ENCODE results near the gene FGD5.
"Not testable (repeated sequence)": the region's sequence is repeated elsewhere in the genome, so short reads cannot be mapped to it uniquely, and the experiment has no call there.

Gene FGD5

DNA sequence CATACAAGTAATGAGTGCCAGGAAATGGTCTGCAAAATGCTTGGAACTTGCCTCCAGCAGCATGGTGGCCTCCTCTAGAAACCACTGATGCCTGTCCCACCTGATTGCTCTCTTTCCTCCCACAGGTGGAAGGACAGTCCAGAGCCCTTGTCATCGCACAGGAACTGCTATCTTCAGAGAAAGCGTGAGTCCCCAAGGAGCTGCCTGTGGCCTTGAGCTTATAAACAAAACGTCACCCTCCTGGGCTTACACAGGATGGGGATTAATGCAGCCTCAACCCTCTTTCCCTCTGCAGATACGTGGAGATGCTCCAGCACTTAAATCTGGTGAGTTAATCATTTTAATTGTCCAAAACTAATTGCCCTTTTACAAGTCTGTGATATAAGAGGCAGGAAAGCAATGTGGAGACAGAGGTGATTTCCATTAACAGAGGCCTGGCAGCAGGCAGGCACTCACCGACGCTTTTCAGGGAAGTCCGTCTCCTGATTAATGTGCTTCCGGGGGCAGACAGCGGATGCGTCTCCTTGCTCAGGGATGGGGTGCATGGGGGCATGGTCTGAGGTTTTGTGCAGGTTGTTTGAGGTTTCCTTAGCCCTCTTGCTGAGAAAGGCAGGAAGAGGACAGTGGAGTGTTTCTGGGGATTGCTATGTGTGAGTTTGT is 61.8 kb downstream of the FGD5 start:
- DNase-seq, result no peak

- DNase-seq, result no peak
Observed at GRCh38 chr3:14883226-14883625, 64.5 kb downstream of the FGD5 start.

DNA sequence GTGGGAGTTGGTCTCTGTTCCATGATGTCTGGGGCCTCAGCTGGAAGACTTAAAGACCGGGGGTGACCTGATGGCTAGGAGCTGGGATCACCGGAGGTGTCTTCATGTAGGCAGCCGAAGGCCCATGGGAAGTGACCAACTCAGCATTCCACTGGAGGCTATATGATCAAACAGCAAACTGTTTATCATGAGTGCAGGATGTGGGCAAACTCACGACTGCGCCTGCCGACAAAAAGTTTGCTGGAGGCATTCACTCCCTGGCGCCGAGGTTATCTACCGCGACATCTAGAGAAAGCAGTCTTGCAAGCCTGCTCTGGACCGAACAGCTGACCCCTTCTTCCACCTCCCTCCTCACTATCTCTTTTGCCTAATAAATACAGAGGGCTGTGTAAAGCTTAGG is 65.9 kb downstream of the FGD5 start:
- no peak for DNase-seq

DNA sequence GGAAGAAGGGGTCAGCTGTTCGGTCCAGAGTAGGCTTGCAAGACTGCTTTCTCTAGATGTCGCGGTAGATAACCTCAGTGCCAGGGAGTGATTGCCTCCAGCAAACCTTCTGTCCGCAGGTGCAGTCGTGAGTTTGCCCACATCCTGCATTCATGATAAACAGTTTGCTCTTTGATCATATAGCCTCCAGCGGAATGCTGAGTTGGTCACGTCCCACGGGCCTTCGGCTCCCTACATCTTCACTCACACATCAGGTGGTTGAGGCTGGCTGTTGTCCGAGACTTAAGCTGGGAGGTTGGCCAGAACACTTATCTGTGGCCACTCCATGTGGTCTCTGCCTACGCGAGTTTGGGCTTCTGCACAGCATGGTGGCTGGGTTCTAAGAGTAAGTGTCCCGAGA is 66.5 kb downstream of the FGD5 start:
- no peak for DNase-seq

GRCh38 chr3:14886101-14886500 is 67.3 kb downstream of the FGD5 start:
- DNase-seq, result no peak

GRCh38 chr3:14889205-14889604 is 70.4 kb downstream of the FGD5 start:
- DNase-seq, result no peak

GRCh38 chr3:14889943-14890342 is 71.2 kb downstream of the FGD5 start:
- no peak for DNase-seq

- DNase-seq, result no peak
Observed at GRCh38 chr3:14890476-14890875, 71.7 kb downstream of the FGD5 start.

DNA sequence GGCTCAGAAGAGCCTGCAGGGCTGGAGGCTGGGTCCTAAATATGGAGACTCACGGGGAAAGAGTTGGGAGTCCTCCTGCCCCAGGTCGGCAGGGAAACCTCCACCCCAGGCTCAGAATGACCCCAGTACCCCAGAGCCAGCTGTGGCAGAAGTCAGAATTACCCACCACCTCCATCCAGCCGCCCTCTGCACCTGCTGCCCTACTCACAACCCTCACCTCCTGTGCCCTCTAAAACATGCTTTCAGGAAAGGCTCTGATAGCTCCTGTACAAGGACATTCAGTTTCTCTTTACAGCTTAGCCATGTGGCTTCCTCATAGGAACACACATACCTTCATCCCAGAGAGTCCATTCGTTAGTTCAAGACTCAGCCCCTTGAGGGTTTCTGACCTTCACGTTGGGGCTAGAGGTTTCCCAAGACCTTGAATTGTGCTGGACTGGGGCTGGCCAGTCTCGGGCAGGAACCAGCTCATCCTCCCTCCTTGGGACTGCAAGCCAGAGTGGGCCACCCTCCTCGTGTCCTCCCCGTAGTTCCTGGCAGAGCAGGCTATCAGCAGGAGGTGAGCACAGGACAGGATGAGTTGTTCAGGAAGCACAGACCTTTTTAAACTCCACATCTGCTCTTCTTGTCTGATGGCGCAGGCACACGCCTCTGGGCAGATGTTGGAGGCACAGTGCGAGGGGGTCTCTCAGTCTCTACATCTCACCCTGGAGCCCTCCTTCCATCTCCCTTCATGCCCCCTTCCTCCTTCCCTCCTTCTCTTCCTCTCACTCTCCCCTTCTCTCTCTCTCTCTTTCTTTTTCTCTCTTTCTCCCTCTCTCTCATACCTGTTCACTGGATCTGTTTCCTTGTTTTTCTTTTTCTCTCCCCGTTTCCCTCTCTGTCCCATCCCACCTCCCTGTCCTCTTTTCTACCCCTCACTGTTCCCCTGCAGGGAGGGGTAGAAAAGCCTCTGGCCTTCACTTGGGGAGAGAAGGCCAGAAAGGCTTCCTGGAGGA is 72.7 kb downstream of the FGD5 start:
- DNase-seq, result no peak

- no peak for DNase-seq
Observed at GRCh38 chr3:14892226-14892625, 73.5 kb downstream of the FGD5 start.

GRCh38 chr3:14894085-14894484 is 75.3 kb downstream of the FGD5 start:
- no peak for DNase-seq

DNA sequence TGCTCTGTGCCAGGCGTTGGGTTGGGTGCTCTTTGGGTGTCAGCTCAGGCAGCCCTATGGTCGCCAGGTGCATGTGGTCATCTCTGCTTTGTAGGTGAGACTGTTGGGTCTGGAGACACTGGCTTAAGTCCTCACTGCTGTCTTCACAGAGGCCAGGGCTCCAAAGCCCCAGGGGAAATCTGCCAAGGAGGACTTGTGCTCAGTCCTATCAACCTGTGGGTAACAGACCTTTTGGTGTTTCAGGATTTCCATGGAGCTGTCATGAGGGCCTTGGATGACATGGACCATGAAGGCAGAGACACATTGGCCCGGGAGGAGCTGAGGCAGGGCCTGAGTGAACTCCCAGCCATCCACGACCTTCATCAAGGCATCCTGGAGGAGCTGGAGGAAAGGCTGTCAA is 78.5 kb downstream of the FGD5 start:
- no peak for DNase-seq

GRCh38 chr3:14898929-14899328 is 80.2 kb downstream of the FGD5 start:
- DNase-seq, result no peak

DNA sequence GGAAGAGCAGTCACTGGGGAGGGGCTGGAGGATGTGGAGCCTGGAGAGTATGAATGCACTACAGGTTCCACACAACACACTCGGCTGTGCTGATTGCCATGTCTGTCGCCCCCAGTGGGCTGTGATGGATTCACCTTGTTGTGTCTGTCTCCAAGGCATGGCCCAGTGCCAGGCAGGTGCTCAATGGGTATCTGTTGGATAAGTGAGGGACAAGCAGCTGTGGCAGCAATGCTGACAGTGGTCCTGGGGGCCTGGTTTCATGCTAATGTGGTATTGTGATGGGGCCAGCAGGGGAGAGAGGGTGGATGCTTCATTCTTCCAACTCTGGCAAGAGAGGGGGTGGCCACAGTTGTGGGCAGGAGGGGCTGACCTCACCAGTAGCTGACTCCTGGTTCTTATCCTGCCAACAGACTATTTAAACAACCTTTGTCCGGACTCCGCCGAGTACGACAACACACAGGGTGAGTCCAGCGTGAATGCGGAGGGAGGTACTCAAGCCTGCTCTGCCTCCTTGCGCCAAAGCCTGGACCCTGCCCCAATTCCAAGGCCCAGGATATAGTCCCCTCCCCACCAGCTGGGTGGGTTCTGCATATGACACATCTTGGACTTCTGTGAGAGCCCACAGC is 81.3 kb downstream of the FGD5 start:
- no peak for DNase-seq

GRCh38 chr3:14900881-14901873 is 82.4 kb downstream of the FGD5 start:
- no peak for DNase-seq

- no peak for DNase-seq
Observed at GRCh38 chr3:14902719-14903118, 84.0 kb downstream of the FGD5 start.

DNA sequence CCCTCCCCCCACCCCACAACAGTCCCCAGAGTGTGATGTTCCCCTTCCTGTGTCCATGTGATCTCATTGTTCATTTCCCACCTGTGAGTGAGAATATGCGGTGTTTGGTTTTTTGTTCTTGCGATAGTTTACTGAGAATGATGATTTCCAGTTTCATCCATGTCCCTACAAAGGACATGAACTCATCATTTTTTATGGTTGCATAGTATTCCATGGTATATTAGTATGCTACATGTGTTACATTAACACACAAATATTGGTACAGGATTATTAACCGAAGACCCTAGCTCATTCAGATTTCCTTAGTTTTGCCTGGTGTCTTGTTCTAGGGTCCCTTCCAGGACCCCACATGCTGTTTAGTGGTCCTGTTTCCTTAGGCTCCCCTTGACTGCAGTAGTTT is 84.7 kb downstream of the FGD5 start:
- not testable (repeated sequence) for DNase-seq

DNA sequence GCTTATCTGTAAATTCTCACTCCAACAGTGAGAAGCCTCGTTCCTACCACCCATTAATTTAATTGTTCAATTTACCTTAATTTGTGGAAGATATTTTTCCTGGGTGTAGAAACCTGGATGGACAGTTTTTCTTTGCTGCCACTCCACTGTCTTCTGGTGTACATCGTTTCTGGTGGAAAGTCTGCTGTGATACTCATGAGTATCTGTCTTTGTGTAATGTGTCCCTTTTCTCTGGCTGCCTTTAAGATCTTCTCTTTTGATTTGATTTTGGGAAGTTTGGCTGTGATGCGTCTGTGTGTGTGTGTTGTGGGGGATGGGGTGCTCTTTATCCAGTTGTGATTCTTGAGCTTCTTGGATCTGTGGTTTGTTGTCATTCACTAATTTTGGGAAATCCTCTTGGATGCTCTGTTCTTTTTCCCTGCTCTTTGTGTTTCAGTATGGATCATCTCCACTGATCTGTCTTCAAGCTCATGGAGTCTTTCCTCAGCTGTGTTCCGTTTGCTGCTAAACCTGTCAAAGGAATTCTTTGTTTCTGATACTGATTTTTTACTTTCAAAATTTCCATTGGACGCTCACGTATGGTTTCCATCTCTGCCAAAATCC is 86.4 kb downstream of the FGD5 start:
- DNase-seq, result no peak

GRCh38 chr3:14906355-14906971 is 87.7 kb downstream of the FGD5 start:
- DNase-seq, result no peak

DNA sequence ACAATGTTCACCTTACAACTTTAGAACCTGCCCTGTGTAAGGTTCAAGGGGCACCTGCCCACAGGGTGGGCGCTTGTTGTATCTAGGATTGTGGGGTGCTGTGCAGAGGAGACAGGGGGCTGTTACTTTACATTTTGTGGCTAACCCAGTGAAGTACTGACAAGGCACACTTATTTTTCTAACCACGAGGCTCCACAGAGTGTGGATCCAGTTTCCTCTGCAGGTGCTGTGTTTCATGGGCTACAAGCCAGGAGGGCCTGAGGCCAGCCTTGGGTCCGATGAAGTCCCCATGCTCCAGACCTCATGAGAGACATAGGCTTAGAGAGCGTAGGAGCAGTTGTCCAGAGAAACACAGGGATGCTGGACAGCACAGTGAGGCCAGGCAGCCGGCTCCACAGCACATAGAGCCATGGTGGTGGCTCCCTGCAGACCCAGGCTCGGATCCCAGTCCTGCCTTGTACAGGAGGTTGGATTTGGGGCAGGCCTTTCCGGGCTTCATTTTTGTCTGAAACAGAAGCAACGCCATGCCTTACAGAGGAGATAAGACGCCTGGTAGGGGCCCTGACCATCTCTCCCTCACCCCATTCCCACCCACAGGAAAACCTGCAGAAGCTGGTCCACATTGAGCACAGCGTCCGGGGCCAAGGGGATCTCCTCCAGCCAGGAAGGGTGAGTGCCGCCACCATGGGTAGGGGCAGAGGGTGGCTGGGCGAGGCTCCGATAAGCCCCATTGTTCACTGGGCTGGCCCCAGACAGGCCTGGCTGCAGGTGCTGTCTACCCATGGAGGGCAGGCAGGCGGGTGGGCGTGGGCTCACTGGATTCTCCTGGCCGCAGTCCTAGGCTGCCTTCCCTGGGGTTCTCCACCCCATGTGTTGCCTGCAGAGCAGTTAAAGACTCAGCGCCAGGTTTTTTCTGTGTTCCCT is 88.5 kb downstream of the FGD5 start:
- peak; percentile 23 for DNase-seq

All from hematopoietic multipotent progenitor cell treated with erythropoietin and hydrocortisone succinate and interleukin-3 and kit ligand, for 6 days (in vitro differentiated cells).